WERI-Rb-1 (cell line): ENCODE data around the gene WBP2.

Experiments
- DNase-seq: peaks from one replicate; pipeline ENCODE4 v3.0.0-alpha.2; 2020
- H3K27ac ChIP-seq: fragments of 250-450 bp; sonication (Bioruptor Pico); 2 replicates; pipeline ENCODE4 v1.5.1; 2020; ENCODE audit warnings: mild to moderate bottlenecking, moderate library complexity
- H3K27me3 ChIP-seq: fragments of 250-450 bp; sonication (Bioruptor Pico); 2 replicates; pipeline ENCODE4 v1.5.1; 2021; ENCODE audit warnings: mild to moderate bottlenecking, low read depth, moderate library complexity; ENCODE audit not compliant: insufficient read depth, severe bottlenecking
- H3K36me3 ChIP-seq: fragments of 250-450 bp; sonication (Bioruptor Pico); 2 replicates; pipeline ENCODE4 v1.5.1; 2020; ENCODE audit warnings: mild to moderate bottlenecking, moderate library complexity
- H3K4me3 ChIP-seq: 2 replicates; pipeline ENCODE4 v1.5.1; 2011; ENCODE audit warnings: low read depth, mild to moderate bottlenecking, control low read depth, low read length
- H3K9me3 ChIP-seq: fragments of 250-450 bp; sonication (Bioruptor Pico); 2 replicates; pipeline ENCODE4 v1.5.1; 2021; ENCODE audit warnings: mild to moderate bottlenecking, moderate library complexity; ENCODE audit not compliant: severe bottlenecking
- TF ChIP-seq, protein P1 (sequence below): IDR thresholded peaks from 2 replicates; pipeline ENCODE4 v1.5.1; 2011; ENCODE audit warnings: low read depth, mild to moderate bottlenecking, control low read depth, inconsistent platforms, low read length

Gene WBP2

GRCh38 chr17:75835654-75835987, 19.5 kb downstream of the WBP2 start:
- Histone ChIP-seq H3K9me3 (no peaks in the 10 kb centered on the region), H3K27ac (no peak overlapping the region), H3K36me3 (no peaks in the 10 kb centered on the region; the same call in none of the 2 replicates), H3K27me3 (no peaks in the 10 kb centered on the region), H3K4me3 (no peak overlapping the region)
- DNase-seq, result no peak
- TF ChIP-seq, protein P1, sequence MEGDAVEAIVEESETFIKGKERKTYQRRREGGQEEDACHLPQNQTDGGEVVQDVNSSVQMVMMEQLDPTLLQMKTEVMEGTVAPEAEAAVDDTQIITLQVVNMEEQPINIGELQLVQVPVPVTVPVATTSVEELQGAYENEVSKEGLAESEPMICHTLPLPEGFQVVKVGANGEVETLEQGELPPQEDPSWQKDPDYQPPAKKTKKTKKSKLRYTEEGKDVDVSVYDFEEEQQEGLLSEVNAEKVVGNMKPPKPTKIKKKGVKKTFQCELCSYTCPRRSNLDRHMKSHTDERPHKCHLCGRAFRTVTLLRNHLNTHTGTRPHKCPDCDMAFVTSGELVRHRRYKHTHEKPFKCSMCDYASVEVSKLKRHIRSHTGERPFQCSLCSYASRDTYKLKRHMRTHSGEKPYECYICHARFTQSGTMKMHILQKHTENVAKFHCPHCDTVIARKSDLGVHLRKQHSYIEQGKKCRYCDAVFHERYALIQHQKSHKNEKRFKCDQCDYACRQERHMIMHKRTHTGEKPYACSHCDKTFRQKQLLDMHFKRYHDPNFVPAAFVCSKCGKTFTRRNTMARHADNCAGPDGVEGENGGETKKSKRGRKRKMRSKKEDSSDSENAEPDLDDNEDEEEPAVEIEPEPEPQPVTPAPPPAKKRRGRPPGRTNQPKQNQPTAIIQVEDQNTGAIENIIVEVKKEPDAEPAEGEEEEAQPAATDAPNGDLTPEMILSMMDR, result no peak

GRCh38 chr17:75834928-75835653, 20.0 kb downstream of the WBP2 start:
- H3K27ac ChIP-seq, result no peak overlapping the region
- H3K36me3 ChIP-seq, result no peaks in the 10 kb centered on the region; the same call in 1 of the 2 replicates
- H3K27me3 ChIP-seq, result no peaks in the 10 kb centered on the region
- no peak overlapping the region for H3K4me3 ChIP-seq
- no peaks in the 10 kb centered on the region for H3K9me3 ChIP-seq
- TF ChIP-seq, protein P1, result no peak
- DNase-seq, result no peak

GRCh38 chr17:75834279-75834920, 20.7 kb downstream of the WBP2 start:
- Histone ChIP-seq H3K27me3 (no peaks in the 10 kb centered on the region), H3K27ac (no peak overlapping the region), H3K4me3 (no peak overlapping the region), H3K36me3 (no peaks in the 10 kb centered on the region; the same call in 1 of the 2 replicates), H3K9me3 (no peaks in the 10 kb centered on the region)
- TF ChIP-seq, protein P1, result no peak
- no peak for DNase-seq

- TF ChIP-seq, protein P1, result no peak
- peak; percentile 61 for DNase-seq
Observed at GRCh38 chr17:75832652-75833400, 22.3 kb downstream of the WBP2 start.

DNA sequence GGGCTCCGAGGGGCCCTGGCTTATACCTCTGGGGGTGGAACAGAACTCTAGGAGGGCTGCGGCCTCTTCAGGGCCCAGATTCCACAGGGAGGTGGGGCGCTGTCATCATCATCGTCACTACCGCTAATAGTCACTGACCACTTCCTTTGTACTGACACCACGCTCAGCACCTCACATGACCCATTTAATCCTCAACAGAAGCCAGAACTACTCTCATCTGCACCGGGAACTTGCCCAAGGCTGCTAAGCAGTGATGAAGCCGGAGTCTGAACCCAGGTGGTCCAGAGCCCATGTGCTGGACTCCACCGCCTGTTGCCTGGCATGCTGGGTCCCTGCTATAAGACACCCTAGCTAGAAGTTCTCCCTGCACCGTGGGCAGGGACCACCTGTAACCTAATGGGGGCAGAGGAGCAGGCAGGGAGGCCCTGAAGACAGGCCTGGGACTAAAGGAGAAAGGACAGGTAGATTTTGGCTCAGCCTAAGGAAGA, 22.9 kb downstream of the WBP2 start:
- Histone ChIP-seq H3K27me3 (no peaks in the 10 kb centered on the region), H3K27ac (peak overlapping the region; percentile 77), H3K9me3 (no peaks in the 10 kb centered on the region), H3K4me3 (no peak overlapping the region), H3K36me3 (peaks cover 8% of the 10 kb centered on the region)
- DNase-seq, result peak; percentile 88
- TF ChIP-seq, protein P1, result no peak

More at GRCh38 chr17:75832652-75833400, 22.3 kb downstream of the WBP2 start:
- Histone ChIP-seq H3K4me3 (no peak overlapping the region), H3K27ac (peak overlapping the region; percentile 77), H3K27me3 (no peaks in the 10 kb centered on the region), H3K9me3 (no peaks in the 10 kb centered on the region), H3K36me3 (peaks cover 8% of the 10 kb centered on the region)
